K562 (cell line): ENCODE data around the gene SORBS2. TPM values are rescaled to one million over a fixed set of nuclear protein-coding genes. Genes with fewer than 3 reads are reported as not detected.

Experiments used
- ATAC-seq: fragments of 200-7000 bp; cut with Tn5 transposase; 3 replicates; pipeline ENCODE4 v1.9.1; 2020; ENCODE audit warnings: moderate library complexity
- BruUV-seq: library from RNA; stranded (reverse); fragments of 400-500 nt; replicated peaks from 2 replicates; lab custom pipeline; 2021; lab: Mats Ljungman, UMichigan
- CTCF ChIA-PET: fragments of 300-600 bp; formaldehyde crosslinking; extraction: SDS; loops from one replicate; lab custom pipeline; 2021; ENCODE audit warnings: low intra/inter-chr PET ratio; lab: Yijun Ruan, JAX
- POLR2A ChIA-PET: fragments of 300-600, 350-650 bp; sonication (Branson Sonifier 250); formaldehyde crosslinking; extraction: SDS; loops from one replicate; lab custom pipeline; 2021; ENCODE audit warnings: antibody characterized with exemption, inconsistent platforms; lab: Yijun Ruan, JAX
- DNase-seq, 4 experiments: peaks; one replicate each; pipeline versions ENCODE4 v3.0.0 to v3.0.0-alpha.2; 2011 to 2018; ENCODE audit warnings: low spot score in 3 of 4, mixed read lengths in 3 of 4; ENCODE audit errors: extremely low read depth in 1 of 4
- FAIRE-seq: peaks from 2 replicates; lab custom pipeline; 2011; peaks lifted over from hg19 to GRCh38; lab: Jason Lieb, UNC
- H2AFZ ChIP-seq: 2 replicates; pipeline ENCODE4 v1.6.0; 2011; ENCODE audit warnings: low read depth, low read length, control low read depth, inconsistent platforms
- H3K27ac ChIP-seq: fragments of 200-600 bp; 3 replicates; pipeline ENCODE4 v1.8.0; 2011; ENCODE audit warnings: low read depth, mild to moderate bottlenecking, control low read depth, inconsistent platforms, low read length, moderate library complexity, mixed read lengths; ENCODE audit errors: extremely low read depth
- H3K27me3 ChIP-seq, 2 experiments: fragments of 300-600 bp in 1 of 2; 2 replicates in 1 of 2; 3 replicates in 1 of 2; pipeline versions ENCODE4 v1.6.0 to v1.8.0; 2011; ENCODE audit warnings: inconsistent platforms in 2 of 2, low read length in 2 of 2, mild to moderate bottlenecking in 1 of 2, mixed read lengths in 1 of 2, moderate library complexity in 1 of 2; ENCODE audit not compliant: control insufficient read depth in 2 of 2, insufficient read depth in 2 of 2
- H3K36me3 ChIP-seq: fragments of 300-600 bp; 3 replicates; pipeline ENCODE4 v1.8.0; 2011; ENCODE audit warnings: mild to moderate bottlenecking, low read length, inconsistent platforms; ENCODE audit not compliant: control insufficient read depth, insufficient read depth
- H3K4me1 ChIP-seq, 2 experiments: fragments of 200-600 bp in 1 of 2; replicated peaks in 1 of 2; 2 replicates in 1 of 2; 3 replicates in 1 of 2; pipeline versions ENCODE4 v1.5.1 to v1.8.0; 2011; ENCODE audit warnings: inconsistent platforms in 2 of 2, low read length in 2 of 2, mild to moderate bottlenecking in 1 of 2, mixed read lengths in 1 of 2, moderate library complexity in 1 of 2; ENCODE audit not compliant: control insufficient read depth in 2 of 2, insufficient read depth in 2 of 2
- H3K4me2 ChIP-seq: 2 replicates; pipeline ENCODE4 v1.6.1; 2011; ENCODE audit warnings: low read length, control low read depth, inconsistent platforms, mixed read lengths; ENCODE audit not compliant: insufficient read depth
- H3K4me3 ChIP-seq: fragments of 200-600 bp; sonication (generic), shearing (Covaris generic); 2 replicates; pipeline ENCODE4 v1.5.1; 2016; ENCODE audit warnings: control low read depth, inconsistent platforms
- H3K79me2 ChIP-seq: fragments of 200-600 bp; 3 replicates; pipeline ENCODE4 v1.8.0; 2011; ENCODE audit warnings: low read length, inconsistent platforms; ENCODE audit not compliant: control insufficient read depth, insufficient read depth
- H3K9ac ChIP-seq, 2 experiments: 2 replicates each; pipeline versions ENCODE4 v1.6.0 to v1.6.1; 2011; ENCODE audit warnings: low read depth in 2 of 2, low read length in 2 of 2, control low read depth in 1 of 2, inconsistent platforms in 1 of 2, mild to moderate bottlenecking in 1 of 2, mixed read lengths in 1 of 2; ENCODE audit not compliant: insufficient read depth in 1 of 2
- H3K9me1 ChIP-seq: one replicate; pipeline ENCODE4 v1.6.0; 2011; ENCODE audit warnings: inconsistent platforms, mild to moderate bottlenecking, low read length, moderate library complexity; ENCODE audit not compliant: control insufficient read depth, insufficient read depth
- H3K9me3 ChIP-seq: replicated peaks from 2 replicates; pipeline ENCODE4 v1.5.1; 2011; ENCODE audit warnings: low read depth, low read length, inconsistent platforms; ENCODE audit not compliant: control insufficient read depth, insufficient read depth
- H4K20me1 ChIP-seq: replicated peaks from 2 replicates; pipeline ENCODE4 v1.6.1; 2011; ENCODE audit warnings: low read length, inconsistent platforms, mixed read lengths; ENCODE audit not compliant: control insufficient read depth, insufficient read depth
- CREB1 ChIP-seq, 2 experiments: sonication (generic) in 1 of 2; formaldehyde crosslinking in 1 of 2; IDR thresholded peaks; 2 replicates each; pipeline versions ENCODE4 v1.6.1 to v1.8.0; 2012 to 2022; ENCODE audit warnings: inconsistent platforms in 1 of 2, mild to moderate bottlenecking in 1 of 2, missing genetic modification reagents in 1 of 2, moderate library complexity in 1 of 2
- E2F3 ChIP-seq: fragments of 250-450 bp; sonication (Bioruptor Pico); IDR thresholded peaks from 2 replicates; pipeline ENCODE4 v1.4.0; 2020; ENCODE audit warnings: mild to moderate bottlenecking
- FOXO4 ChIP-seq: fragments of 450-650 bp; formaldehyde crosslinking; IDR thresholded peaks from 2 replicates; pipeline ENCODE4 v1.4.0; 2020; ENCODE audit warnings: mild to moderate bottlenecking, moderate library complexity
- MCM2 ChIP-seq: fragments of 450-650 bp; IDR thresholded peaks from 2 replicates; pipeline ENCODE4 v1.6.1; 2017; ENCODE audit warnings: low read depth, mild to moderate bottlenecking
- NEUROD1 ChIP-seq: fragments of 150-350 bp; IDR thresholded peaks from 2 replicates; pipeline ENCODE4 v1.6.1; 2014; ENCODE audit warnings: borderline replicate concordance, low read length, low read depth; ENCODE audit not compliant: partially characterized antibody
- POLR2H ChIP-seq: IDR thresholded peaks from 2 replicates; pipeline ENCODE4 v1.6.1; 2016; ENCODE audit warnings: missing genetic modification characterization, low read depth, mild to moderate bottlenecking, control low read depth, missing compliant biosample characterization, moderate library complexity
- SAP30 ChIP-seq: fragments of 200-600 bp; sonication (generic); IDR thresholded peaks from 2 replicates; pipeline ENCODE4 v1.6.1; 2012; ENCODE audit warnings: borderline replicate concordance, low read depth, mild to moderate bottlenecking, moderate library complexity, low read length, control low read depth, inconsistent platforms; ENCODE audit not compliant: insufficient read depth, poor library complexity, severe bottlenecking
- TAF9B ChIP-seq: fragments of 450-650 bp; IDR thresholded peaks from 2 replicates; pipeline ENCODE4 v1.6.1; 2018; ENCODE audit warnings: mild to moderate bottlenecking; ENCODE audit not compliant: partially characterized antibody
- TBP ChIP-seq: optimal IDR thresholded peaks from 2 replicates; pipeline ENCODE3; 2011; ENCODE audit warnings: low read depth, low read length, improper control_type of control experiment
- XRCC3 ChIP-seq: fragments of 450-650 bp; IDR thresholded peaks from 2 replicates; pipeline ENCODE4 v1.6.1; 2017; ENCODE audit warnings: mild to moderate bottlenecking, moderate library complexity
- ZMIZ1 ChIP-seq, 2 experiments: fragments of 150-350 bp in 1 of 2; IDR thresholded peaks; 2 replicates each; pipeline ENCODE4 v1.6.1; 2012 to 2016; ENCODE audit warnings: low read depth in 2 of 2, low read length in 2 of 2, mild to moderate bottlenecking in 1 of 2, moderate library complexity in 1 of 2
- ZNF134 ChIP-seq: fragments of 250-450 bp; sonication (Bioruptor Pico); conservative IDR thresholded peaks from 2 replicates; pipeline ENCODE4 v1.4.0; 2020
- ZNF23 ChIP-seq: fragments of 250-450 bp; sonication (Bioruptor Pico); IDR thresholded peaks from 2 replicates; pipeline ENCODE4 v1.4.0; 2020; ENCODE audit warnings: mild to moderate bottlenecking
- ZNF280B ChIP-seq: fragments of 250-450 bp; sonication (Bioruptor Pico); IDR thresholded peaks from 2 replicates; pipeline ENCODE4 v1.5.1; 2021; ENCODE audit warnings: mild to moderate bottlenecking
- ZNF668 ChIP-seq: fragments of 250-450 bp; sonication (Bioruptor Pico); IDR thresholded peaks from 2 replicates; pipeline ENCODE4 v1.8.0; 2022; ENCODE audit warnings: mild to moderate bottlenecking, inconsistent platforms
- ZNF75A ChIP-seq: fragments of 450-650 bp; formaldehyde crosslinking; IDR thresholded peaks from 2 replicates; pipeline ENCODE4 v1.4.0; 2020; ENCODE audit warnings: mild to moderate bottlenecking
- ZNF830 ChIP-seq: fragments of 250-450 bp; sonication (Bioruptor Pico); IDR thresholded peaks from 2 replicates; pipeline ENCODE4 v1.5.0; 2021; ENCODE audit warnings: mild to moderate bottlenecking
- WGBS: fragments of 100-300 bp; shearing (Covaris generic); methylation state at CpG from one replicate; pipeline ENCODE4 v1.1.6; 2016; ENCODE audit warnings: low coverage, mixed read lengths; ENCODE audit not compliant: insufficient coverage; ENCODE audit errors: missing lambda C conversion rate; 5-methylcytosine and 5-hydroxymethylcytosine counted together
- in situ Hi-C: fragments of 300-500 bp; cut with MboI; formaldehyde crosslinking; loops from 4 replicates; pipeline ENCODE4 v1.15.0; 2018; ENCODE audit warnings: inconsistent platforms, mixed read lengths
- intact Hi-C: fragments of 100-400 bp; cut with micrococcal nuclease; formaldehyde crosslinking; loops from 2 replicates; pipeline ENCODE4 v1.14.2; 2022
- polyA plus RNA-seq, 8 experiments: library from polyadenylated mRNA; depleted of rRNA in 4 of 8; stranded (reverse) in 5 of 8; unstranded in 3 of 8; fragments of >200 nt; fragmentation: Nextera tagmentation in 2 of 8; fragmentation: Illumina TruSeq in 1 of 8; extraction: Ambion mirVana in 2 of 8; extraction: Trizol in 1 of 8; gene quantifications; 2 replicates each; pipeline versions ENCODE4 v1.2.1 to v1.2.3, GENCODE V29; 2011 to 2014; ENCODE audit warnings: inconsistent platforms in 1 of 8, missing spikeins in 1 of 8
- total RNA-seq, 7 experiments: library from RNA; depleted of rRNA in 6 of 7; stranded (reverse); fragments of >200 nt in 6 of 7; fragmentation: Illumina TruSeq in 2 of 7; extraction: Trizol in 2 of 7; gene quantifications; 2 replicates each; pipeline versions ENCODE4 v1.2.1 to v1.2.3, GENCODE V29; 2011 to 2021; ENCODE audit warnings: low replicate concordance in 1 of 7

The SORBS2 gene
- total and polyA plus RNA-seq, 9 of the 15 experiments (the other 6 are each of a cell fraction or from before 2014, with no cell fraction given), result 0.29 TPM; not detected in 8

- in situ Hi-C loops (no loop called here), intact Hi-C loops (no loop called here)
- Histone ChIP-seq H3K36me3 (no peaks in the 10 kb centered on the region), H3K4me2 (no peak overlapping the region), H3K27ac (no peak overlapping the region), H3K79me2 (no peaks in the 10 kb centered on the region), H4K20me1 (no peaks in the 10 kb centered on the region), H3K9me3 (no peaks in the 10 kb centered on the region), H2AFZ (no peak overlapping the region), H3K9me1 (no peaks in the 10 kb centered on the region), H3K27me3 (peaks cover 8 to 44% of the 10 kb centered on the region in 2 experiments; a peak in 4 of 5 replicates), H3K4me3 (no peak overlapping the region), H3K4me1 (peaks cover 0 to 2% of the 10 kb centered on the region in 2 experiments; a peak in 1 of 5 replicates), H3K9ac (no peak overlapping the region)
- ChIA-PET CTCF (interaction anchor here (0.5 kb wide), 1 partner anchor 26 kb away, joined by 3 read pairs; no protein-coding TSS in a partner anchor), POLR2A (no interaction called here)
- ATAC-seq, result no peak
- FAIRE-seq, result no peak
- WGBS, result 0% methylated on average over 5 of the region's 5 CpGs
- no TSS peak for BruUV-seq
- TF ChIP-seq ZNF668 (CRISPR knock-in tag) (no peak), POLR2H (tag) (no peak), SAP30 (no peak), E2F3 (CRISPR knock-in tag) (no peak), ZNF830 (CRISPR knock-in tag) (no peak), ZNF134 (CRISPR knock-in tag) (no peak), FOXO4 (CRISPR knock-in tag) (no peak), ZNF75A (CRISPR knock-in tag) (no peak), TAF9B (no peak), XRCC3 (no peak), TBP (no peak), CREB1 (IDR thresholded peaks at IDR 0.05) (no peak), CREB1 (CRISPR knock-in tag; IDR thresholded peaks at IDR 0.05) (no peak), ZMIZ1 (IDR thresholded peaks at IDR 0.05; ENCODE audit: low read depth in 2 of 2, low read length in 2 of 2) (no peak), NEUROD1 (no peak), ZNF23 (no peak), ZNF280B (CRISPR knock-in tag) (no peak), MCM2 (no peak)
- no peak for DNase-seq
These were observed 75.1 kb downstream of the SORBS2 start for GRCh38 chr4:185736882-185737281.
